Muscle of arm (tissue), 12 donors: Measurements from ENCODE around the gene TADA2B. TPM values are rescaled to one million over a fixed set of nuclear protein-coding genes. Genes with fewer than 3 reads are reported as not detected.
A peak's percentile ranks its signal among the peaks of the same experiment; 100 is the strongest.

Experiments
- DNase-seq: peaks from one replicate; pipeline ENCODE4 v3.0.0-alpha.2; 2013
- polyA plus RNA-seq, 12 donors: library from polyadenylated mRNA; unstranded; fragments of 120-200 nt; gene quantifications; one replicate each; pipeline ENCODE4 v1.2.1, GENCODE V29; 2013; ENCODE audit not compliant: insufficient read length in 12 of 12

TADA2B gene
- polyA plus RNA-seq, 12 donors, result 14.0 to 27.5 (median 18.8) TPM; not detected in 1

DNA sequence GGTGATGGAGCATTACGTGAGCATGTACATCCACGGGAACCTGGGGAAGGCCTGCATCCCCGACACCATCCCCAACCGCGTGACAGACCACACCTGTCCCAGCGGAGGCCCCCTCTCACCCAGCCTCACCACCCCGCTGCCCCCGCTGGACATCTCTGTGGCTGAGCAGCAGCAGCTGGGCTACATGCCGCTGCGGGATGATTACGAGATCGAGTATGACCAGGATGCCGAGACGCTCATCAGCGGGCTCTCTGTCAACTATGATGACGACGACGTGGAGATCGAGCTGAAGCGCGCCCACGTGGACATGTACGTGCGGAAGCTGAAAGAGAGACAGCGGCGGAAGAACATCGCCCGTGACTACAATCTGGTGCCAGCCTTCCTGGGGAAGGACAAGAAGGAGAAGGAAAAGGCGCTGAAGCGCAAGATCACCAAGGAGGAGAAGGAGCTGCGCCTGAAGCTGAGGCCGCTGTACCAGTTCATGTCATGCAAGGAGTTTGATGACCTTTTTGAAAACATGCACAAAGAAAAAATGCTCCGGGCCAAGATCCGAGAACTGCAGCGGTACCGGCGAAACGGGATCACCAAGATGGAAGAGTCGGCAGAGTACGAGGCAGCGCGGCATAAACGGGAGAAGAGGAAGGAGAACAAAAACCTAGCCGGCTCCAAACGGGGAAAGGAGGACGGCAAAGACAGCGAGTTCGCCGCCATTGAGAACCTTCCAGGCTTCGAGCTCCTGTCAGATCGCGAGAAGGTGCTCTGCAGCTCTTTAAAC, 11.1 kb downstream of the TADA2B start:
- no peak for DNase-seq

- no peak for DNase-seq
Measured at GRCh38 chr4:7055111-7055989, 12.2 kb downstream of the TADA2B start.

- DNase-seq, result no peak
Measured at GRCh38 chr4:7055990-7056325, 12.8 kb downstream of the TADA2B start.

GRCh38 chr4:7058792-7059191, 15.6 kb downstream of the TADA2B start:
- DNase-seq, result no peak

DNA sequence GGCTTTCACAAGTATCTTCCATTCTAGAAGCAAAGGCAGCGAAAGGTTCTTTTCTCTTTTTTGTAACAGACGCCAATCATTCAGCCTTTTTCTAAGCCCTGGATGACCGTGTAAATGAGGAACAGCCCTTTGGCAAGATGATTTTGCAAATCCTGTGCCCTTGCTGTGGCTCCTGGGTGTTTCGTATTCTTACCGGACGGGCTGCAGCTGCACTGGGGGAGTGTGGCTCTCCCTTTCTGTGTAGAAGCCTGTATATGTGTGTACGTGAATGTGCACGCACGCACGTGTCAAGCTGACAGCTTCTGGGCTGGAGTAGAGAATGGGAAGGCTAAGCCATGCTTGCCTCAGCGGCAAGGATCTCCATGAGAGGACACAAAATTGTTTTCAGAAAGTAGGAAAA, 16.5 kb downstream of the TADA2B start:
- no peak for DNase-seq

- DNase-seq, result no peak
Measured at GRCh38 chr4:7060346-7061150, 17.4 kb downstream of the TADA2B start.

- no peak for DNase-seq
Measured at GRCh38 chr4:7061815-7062214, 18.6 kb downstream of the TADA2B start.

DNA sequence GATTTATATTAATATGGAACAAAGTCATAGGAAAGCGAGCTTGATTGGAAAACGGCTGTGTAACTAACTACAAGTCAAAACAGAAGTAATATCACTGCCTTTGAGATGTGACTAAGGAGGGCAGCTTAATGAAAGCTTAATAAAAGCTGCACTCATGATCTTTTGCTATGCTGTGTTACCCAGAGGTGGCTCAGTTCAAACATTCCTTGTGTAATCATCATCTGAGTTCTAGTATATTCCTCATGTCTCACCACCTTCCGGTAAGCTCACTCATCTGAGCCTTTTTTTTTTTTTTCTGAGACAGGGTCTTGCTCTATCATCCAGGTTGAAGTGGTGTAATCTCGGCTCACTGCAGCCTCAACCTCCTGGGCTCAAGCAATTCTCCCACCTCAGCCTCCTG, 19.6 kb downstream of the TADA2B start:
- DNase-seq, result no peak

DNA sequence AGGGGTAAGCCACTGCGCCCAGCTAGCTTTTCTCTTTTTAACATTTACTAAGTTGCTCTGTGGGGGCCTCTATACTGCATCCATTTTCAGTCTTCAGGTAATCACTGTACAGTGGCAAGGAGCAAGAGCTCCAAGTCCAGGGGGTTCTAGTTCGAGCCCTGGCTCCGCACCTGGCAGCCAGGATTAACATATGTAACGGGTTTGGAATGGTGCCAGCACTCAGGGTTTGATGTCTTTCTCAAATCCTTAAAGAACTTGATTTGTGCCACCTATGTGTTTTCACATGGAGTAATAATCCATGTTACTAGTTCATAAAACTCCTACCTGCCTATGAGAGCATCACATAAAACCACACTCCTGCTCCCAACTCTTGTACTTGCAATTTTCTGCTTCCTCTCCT, 20.2 kb downstream of the TADA2B start:
- DNase-seq, result no peak

DNA sequence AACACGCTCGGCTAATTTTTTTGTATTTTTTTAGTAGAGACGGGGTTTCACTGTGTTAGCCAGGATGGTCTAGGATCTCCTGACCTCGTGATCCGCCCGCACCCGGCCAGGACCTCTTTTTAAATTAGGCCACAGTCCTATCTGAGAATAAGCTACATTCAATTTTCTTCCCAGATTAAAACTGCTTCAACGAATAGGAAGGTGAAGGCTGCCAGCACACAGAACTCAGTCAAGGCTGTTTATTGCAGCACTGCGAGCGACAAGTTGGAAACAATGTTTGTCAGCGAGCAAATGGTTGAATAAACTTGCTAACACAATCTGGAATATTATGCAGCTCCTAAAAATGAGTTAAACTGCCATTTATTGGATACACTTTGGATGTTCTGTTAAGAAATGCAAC, 22.8 kb downstream of the TADA2B start:
- no peak for DNase-seq

GRCh38 chr4:7066493-7066892, 23.3 kb downstream of the TADA2B start:
- DNase-seq, result no peak

GRCh38 chr4:7067126-7067451, 23.9 kb downstream of the TADA2B start:
- no peak for DNase-seq

- peak; percentile 100 for DNase-seq
Measured at GRCh38 chr4:7067452-7068278, 24.5 kb downstream of the TADA2B start, which contains the start of gene GRPEL1. GRPEL1 (minus strand) TSS chr4:7068064; CDS start chr4:7068032, 32 bp downstream.

DNA sequence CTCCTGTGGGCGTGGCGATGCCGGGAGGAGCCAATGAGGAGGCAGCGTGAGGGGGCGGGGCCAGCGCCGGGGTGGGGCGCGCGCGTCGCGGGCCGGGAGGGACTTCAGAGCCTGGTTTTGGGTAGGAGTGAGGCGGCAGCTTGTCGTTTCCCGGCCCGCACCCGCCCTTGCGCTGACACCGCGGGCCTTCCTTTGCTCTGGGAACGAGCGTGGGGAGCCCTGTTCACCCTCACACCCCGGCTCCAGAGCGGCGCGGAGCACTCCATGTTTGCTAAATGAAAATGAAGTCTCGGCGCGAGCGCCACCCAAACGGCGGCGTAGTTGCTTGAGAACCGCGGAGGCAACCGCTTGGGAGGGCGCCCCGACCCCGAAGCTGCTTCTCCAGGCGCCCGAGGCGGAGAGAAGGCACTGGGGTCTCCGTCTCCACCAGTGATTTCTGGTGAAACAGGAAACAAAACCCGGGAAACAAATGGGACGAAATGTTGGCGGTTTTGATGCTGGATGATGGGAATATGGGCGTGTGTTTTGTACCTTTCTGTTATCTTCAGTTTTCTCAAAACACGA, 25.2 kb downstream of the TADA2B start:
- DNase-seq, result no peak

GRCh38 chr4:7068883-7069282, 25.7 kb downstream of the TADA2B start:
- peak; percentile 22 for DNase-seq

- DNase-seq, result peak; percentile 74
Measured at GRCh38 chr4:7070729-7071511, 27.7 kb downstream of the TADA2B start.

DNA sequence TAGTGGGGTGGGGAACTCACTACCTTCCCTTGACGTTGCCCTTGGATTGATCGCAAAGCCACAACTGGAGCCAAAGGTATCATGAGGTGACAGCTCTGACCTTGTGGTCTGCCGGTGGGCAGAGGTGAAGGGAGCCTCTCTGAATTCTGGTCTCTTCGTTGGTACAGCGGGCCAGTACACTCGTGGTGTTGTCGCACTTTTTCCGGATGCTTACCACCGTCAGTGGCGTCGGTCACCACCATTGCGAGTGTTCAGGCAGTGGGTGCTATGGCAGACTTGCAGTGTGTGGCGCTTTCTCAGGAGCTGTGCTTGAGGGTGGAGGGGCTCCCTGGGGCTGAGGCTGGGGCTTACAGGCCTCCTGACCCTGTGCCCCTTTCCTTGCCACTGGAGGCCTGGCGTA, 29.9 kb downstream of the TADA2B start:
- no peak for DNase-seq

DNA sequence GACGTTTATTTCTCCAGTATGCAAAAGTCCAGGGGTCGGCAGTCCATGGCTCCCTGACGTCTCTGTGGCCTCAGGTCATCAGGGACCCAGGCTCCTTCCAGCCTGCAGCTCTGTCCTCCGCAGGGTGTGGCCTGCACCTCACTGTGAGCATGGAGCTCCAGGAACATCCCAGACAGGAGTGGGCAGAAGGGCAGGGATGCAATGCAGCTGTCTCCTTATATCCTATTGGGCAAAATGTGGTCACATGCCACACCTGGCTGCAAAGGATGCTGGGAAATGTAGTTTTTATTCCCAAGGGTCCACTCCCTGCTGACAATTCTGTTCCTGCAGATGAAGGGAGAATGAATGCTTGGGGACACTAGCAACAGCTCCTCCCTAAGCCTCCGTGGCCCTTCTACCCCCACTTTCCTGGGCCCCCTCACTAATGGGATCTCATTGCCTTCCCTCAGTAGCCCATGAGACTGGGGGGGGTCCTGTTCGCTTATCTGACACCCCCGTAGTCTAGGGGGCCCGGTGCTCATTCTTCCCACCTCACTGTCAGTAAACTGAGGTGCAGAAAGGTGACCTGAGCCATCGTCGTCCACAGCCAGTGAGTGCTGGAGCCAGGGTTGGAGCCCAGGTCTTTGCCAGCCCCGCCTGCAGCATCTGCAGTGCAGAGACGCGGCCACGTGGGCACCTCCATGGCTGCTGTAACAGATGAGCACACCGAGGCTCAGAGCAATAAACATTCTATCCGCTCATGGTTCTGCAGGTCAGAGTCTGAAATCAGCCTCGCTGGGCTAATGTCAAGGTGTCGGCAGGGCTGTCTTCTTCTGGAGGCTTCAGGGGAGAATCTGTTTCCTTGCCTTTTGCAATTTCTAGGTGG, 30.6 kb downstream of the TADA2B start:
- DNase-seq, result peak; percentile 21

DNA sequence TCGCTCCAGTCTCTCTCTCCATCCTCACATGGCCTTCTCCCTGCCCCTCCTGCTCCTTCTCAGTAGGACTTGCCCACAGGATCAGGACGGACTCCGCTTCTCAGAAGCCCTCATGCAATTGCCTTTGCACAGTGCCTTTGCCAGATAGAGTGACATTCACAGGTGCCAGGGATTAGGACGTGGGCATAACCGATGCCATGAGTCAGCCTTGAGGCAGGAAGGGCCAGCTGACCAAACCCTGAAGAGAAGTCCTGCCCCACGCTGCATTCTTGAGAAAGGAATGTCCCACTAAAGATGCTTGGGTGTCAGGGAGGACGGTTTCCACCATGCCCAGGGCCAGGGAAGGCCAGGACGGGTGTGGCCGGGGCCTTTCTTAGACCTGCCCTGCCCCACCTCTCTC, 31.3 kb downstream of the TADA2B start:
- peak; percentile 26 for DNase-seq
